ENCODE measurements around the gene EFEMP1.

DNA sequence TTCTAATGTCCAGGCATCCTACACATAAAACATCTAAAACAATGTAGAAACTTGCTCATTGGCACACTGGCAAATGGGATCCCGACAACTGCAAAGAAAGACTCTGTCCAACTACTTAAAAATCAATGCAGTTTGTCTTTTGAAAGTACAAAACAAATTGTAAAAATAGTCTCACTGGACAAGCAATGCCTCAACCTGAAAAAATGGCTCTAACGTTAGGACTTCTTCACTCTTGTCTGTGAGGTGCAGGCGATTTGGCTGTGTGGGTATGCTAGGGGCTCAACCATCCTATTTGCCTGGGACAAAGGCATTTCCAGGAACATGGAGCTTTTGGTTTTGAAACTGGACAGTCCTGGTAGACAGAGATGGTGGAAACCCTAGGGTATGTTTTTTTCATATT, 10.7 kb downstream of the EFEMP1 start:
- TF ChIP-seq, protein P1, sequence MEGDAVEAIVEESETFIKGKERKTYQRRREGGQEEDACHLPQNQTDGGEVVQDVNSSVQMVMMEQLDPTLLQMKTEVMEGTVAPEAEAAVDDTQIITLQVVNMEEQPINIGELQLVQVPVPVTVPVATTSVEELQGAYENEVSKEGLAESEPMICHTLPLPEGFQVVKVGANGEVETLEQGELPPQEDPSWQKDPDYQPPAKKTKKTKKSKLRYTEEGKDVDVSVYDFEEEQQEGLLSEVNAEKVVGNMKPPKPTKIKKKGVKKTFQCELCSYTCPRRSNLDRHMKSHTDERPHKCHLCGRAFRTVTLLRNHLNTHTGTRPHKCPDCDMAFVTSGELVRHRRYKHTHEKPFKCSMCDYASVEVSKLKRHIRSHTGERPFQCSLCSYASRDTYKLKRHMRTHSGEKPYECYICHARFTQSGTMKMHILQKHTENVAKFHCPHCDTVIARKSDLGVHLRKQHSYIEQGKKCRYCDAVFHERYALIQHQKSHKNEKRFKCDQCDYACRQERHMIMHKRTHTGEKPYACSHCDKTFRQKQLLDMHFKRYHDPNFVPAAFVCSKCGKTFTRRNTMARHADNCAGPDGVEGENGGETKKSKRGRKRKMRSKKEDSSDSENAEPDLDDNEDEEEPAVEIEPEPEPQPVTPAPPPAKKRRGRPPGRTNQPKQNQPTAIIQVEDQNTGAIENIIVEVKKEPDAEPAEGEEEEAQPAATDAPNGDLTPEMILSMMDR (IDR thresholded peaks at IDR 0.05) = no peak
- TF ChIP-seq POLR2AphosphoS5 (IDR thresholded peaks at IDR 0.05) (no peak), POLR2A (IDR thresholded peaks at IDR 0.05; ENCODE audit: low read depth) (no peak)
